ENCODE data around the gene CDH3. TPM values are rescaled to one million over a fixed set of nuclear protein-coding genes. Genes with fewer than 3 reads are reported as not detected.

The CDH3 gene
- total and polyA plus RNA-seq, 2 of the 8 experiments (the other 6 are each of a cell fraction or from before 2014, with no cell fraction given) = 146 to 171 TPM

GRCh38 chr16:68737046-68737729 lies 92.1 kb downstream of the CDH3 start, which contains the start of gene CDH1 (continued):
- TF ChIP-seq RBBP5 (IDR thresholded peaks at IDR 0.05; ENCODE audit: borderline replicate concordance, low read depth, low read length) = peak; percentile 58; the same call in 1 of the 2 replicates
- TF ChIP-seq RXRA (IDR thresholded peaks at IDR 0.05; ENCODE audit: insufficient read depth, low read depth, low read length) = no peak
- peak; percentile 33 for TF ChIP-seq KDM4A (IDR thresholded peaks at IDR 0.05; ENCODE audit: low read depth, low read length, severe bottlenecking)
- no peak for TF ChIP-seq SIRT6 (IDR thresholded peaks at IDR 0.05; ENCODE audit: low read length)
- TF ChIP-seq MAFK (IDR thresholded peaks at IDR 0.05; ENCODE audit: low read depth, low read length) = no peak
- peak; percentile 89 for TF ChIP-seq PHF8 (conservative IDR thresholded peaks at IDR 0.05; ENCODE audit: low read depth, low read length)
- TF ChIP-seq ZNF274 (IDR thresholded peaks at IDR 0.05; ENCODE audit: borderline replicate concordance, extremely low read depth, low read length) = no peak
- TF ChIP-seq JUND (IDR thresholded peaks at IDR 0.05; ENCODE audit: low read length) = no peak
- TF ChIP-seq E2F6 (IDR thresholded peaks at IDR 0.05) = no peak
- TF ChIP-seq BCL11A (IDR thresholded peaks at IDR 0.05; ENCODE audit: low read depth in 2 of 2, low read length in 2 of 2) = no peak
- TF ChIP-seq SIN3A (conservative IDR thresholded peaks at IDR 0.05 in 1 of 2, IDR thresholded peaks at IDR 0.05 in 1 of 2; ENCODE audit: low read depth in 1 of 2, low read length in 2 of 2) = peak in 1 of 2 experiments; percentile 81; a peak in 2 of 4 replicates
- TF ChIP-seq CHD1 (IDR thresholded peaks at IDR 0.05; ENCODE audit: low read depth, low read length) = 0 out of 2 replicates have a peak, but pooled peaks have one; percentile 30
- no peak for TF ChIP-seq EP300 (IDR thresholded peaks at IDR 0.05; ENCODE audit: borderline replicate concordance in 1 of 2, low read depth in 2 of 2, low read length in 2 of 2)
- peak; percentile 81 for TF ChIP-seq USF2 (IDR thresholded peaks at IDR 0.05; ENCODE audit: low read length)
- peak; percentile 98 to 99 for TF ChIP-seq POLR2A (IDR thresholded peaks at IDR 0.05; ENCODE audit: control extremely low read depth in 1 of 2, low read depth in 2 of 2, low read length in 2 of 2)
- TF ChIP-seq BRCA1 (IDR thresholded peaks at IDR 0.05; ENCODE audit: low read depth, low read length) = no peak
- no peak; the same call in 1 of the 2 replicates for TF ChIP-seq SP2 (IDR thresholded peaks at IDR 0.05; ENCODE audit: low read length)
- no peak for TF ChIP-seq TCF12 (IDR thresholded peaks at IDR 0.05; ENCODE audit: low read depth, low read length)
- no peak for TF ChIP-seq EZH2 (IDR thresholded peaks at IDR 0.05; ENCODE audit: low read depth, low read length, severe bottlenecking)
- TF ChIP-seq SIX5 (IDR thresholded peaks at IDR 0.05; ENCODE audit: low read depth, low read length) = no peak
- no peak for TF ChIP-seq ATF3 (IDR thresholded peaks at IDR 0.05; ENCODE audit: insufficient read depth, low read depth, low read length)
- no peak for TF ChIP-seq CBX5 (IDR thresholded peaks at IDR 0.05; ENCODE audit: low read depth, low read length)
